NCI-H1048 (cell line): Measurements from ENCODE around the gene SHE.
"Not testable (repeated sequence)": the region's sequence is repeated elsewhere in the genome, so short reads cannot be mapped to it uniquely, and the experiment has no call there.

Experiments
- DNase-seq: peaks from one replicate; lab custom pipeline; 2025; lab: John Stamatoyannopoulos, UW

The SHE gene

GRCh38 chr1:154502066-154502743, at the start of gene SHE, which contains the start of gene TDRD10:
Gene SHE (minus strand): TSS chr1:154502412. CDS start chr1:154502026, 386 bp downstream.
Gene TDRD10 (plus strand): TSS chr1:154502219. CDS start chr1:154506904, 4,685 bp downstream.
- no peak for DNase-seq

- DNase-seq: no peak
Observed at GRCh38 chr1:154551474-154551873, 49.3 kb upstream of the SHE start.

- DNase-seq: no peak
Observed at GRCh38 chr1:154550657-154551056, 48.4 kb upstream of the SHE start.

- DNase-seq: no peak
Observed at GRCh38 chr1:154550070-154550469, 47.9 kb upstream of the SHE start.

GRCh38 chr1:154549202-154549770, 47.1 kb upstream of the SHE start:
- no peak for DNase-seq

GRCh38 chr1:154548028-154548427, 45.8 kb upstream of the SHE start:
- DNase-seq: no peak

GRCh38 chr1:154547105-154547732, 45.0 kb upstream of the SHE start:
- DNase-seq: no peak

GRCh38 chr1:154546264-154547063, 44.3 kb upstream of the SHE start:
- DNase-seq: no peak

- DNase-seq: no peak
Observed at GRCh38 chr1:154541231-154541630, 39.0 kb upstream of the SHE start.

GRCh38 chr1:154539486-154540483, 37.6 kb upstream of the SHE start:
- DNase-seq: no peak

- no peak for DNase-seq
Observed at GRCh38 chr1:154536570-154536969, 34.4 kb upstream of the SHE start.

GRCh38 chr1:154533952-154534844, 32.0 kb upstream of the SHE start:
- no peak for DNase-seq

- not testable (repeated sequence) for DNase-seq
Observed at GRCh38 chr1:154531950-154532349, 29.7 kb upstream of the SHE start.

- no peak for DNase-seq
Observed at GRCh38 chr1:154529308-154529707, 27.1 kb upstream of the SHE start.

- DNase-seq: no peak
Observed at GRCh38 chr1:154527192-154527591, 25.0 kb upstream of the SHE start.

GRCh38 chr1:154524881-154525280, 22.7 kb upstream of the SHE start:
- DNase-seq: no peak

GRCh38 chr1:154521695-154522094, 19.5 kb upstream of the SHE start:
- no peak for DNase-seq

- no peak for DNase-seq
Observed at GRCh38 chr1:154520333-154520732, 18.1 kb upstream of the SHE start.

GRCh38 chr1:154519591-154519991, 17.4 kb upstream of the SHE start:
- no peak for DNase-seq

GRCh38 chr1:154517661-154518060, 15.4 kb upstream of the SHE start:
- DNase-seq: no peak
